H9 (cell line): ENCODE results near the gene SIT1. TPM values are rescaled to one million over a fixed set of nuclear protein-coding genes. Genes with fewer than 3 reads are reported as not detected.

Source experiments
- DNase-seq: peaks from one replicate; pipeline ENCODE4 v3.0.0-alpha.2; 2017
- H2AFZ ChIP-seq: one replicate; pipeline ENCODE4 v1.6.1; 2013; ENCODE audit warnings: mild to moderate bottlenecking, low read length, control low read depth, moderate library complexity
- H2AK5ac ChIP-seq: 2 replicates; pipeline ENCODE4 v1.6.1; 2013; ENCODE audit warnings: low read length, control low read depth, mixed read lengths; ENCODE audit not compliant: insufficient read length
- H2BK120ac ChIP-seq: one replicate; pipeline ENCODE4 v1.6.1; 2013; ENCODE audit warnings: low read depth, mild to moderate bottlenecking, low read length, control low read depth, inconsistent platforms; ENCODE audit not compliant: poor library complexity, severe bottlenecking
- H2BK12ac ChIP-seq: 2 replicates; pipeline ENCODE4 v1.6.1; 2013; ENCODE audit warnings: low read length, control low read depth, mixed read lengths, low read depth; ENCODE audit not compliant: insufficient read length
- H2BK15ac ChIP-seq: 2 replicates; pipeline ENCODE4 v1.6.1; 2013; ENCODE audit warnings: low read depth, low read length, control low read depth
- H2BK20ac ChIP-seq: one replicate; pipeline ENCODE4 v1.6.1; 2013; ENCODE audit warnings: low read depth, mild to moderate bottlenecking, low read length, control low read depth, inconsistent platforms; ENCODE audit not compliant: poor library complexity, severe bottlenecking
- H2BK5ac ChIP-seq: 2 replicates; pipeline ENCODE4 v1.6.1; 2013; ENCODE audit warnings: low read length, control low read depth, mixed read lengths; ENCODE audit not compliant: insufficient read length
- H3K14ac ChIP-seq: 2 replicates; pipeline ENCODE4 v1.6.1; 2013; ENCODE audit warnings: low read length, control low read depth; ENCODE audit not compliant: insufficient read depth
- H3K18ac ChIP-seq: 2 replicates; pipeline ENCODE4 v1.6.1; 2013; ENCODE audit warnings: low read depth, mild to moderate bottlenecking, mixed read lengths, low read length, control low read depth; ENCODE audit not compliant: insufficient read length
- H3K23ac ChIP-seq: 2 replicates; pipeline ENCODE4 v1.6.1; 2013; ENCODE audit warnings: low read length, control low read depth, mixed read lengths, low read depth; ENCODE audit not compliant: insufficient read length
- H3K23me2 ChIP-seq: 2 replicates; pipeline ENCODE4 v1.6.1; 2013; ENCODE audit warnings: low read depth, mild to moderate bottlenecking, mixed read lengths, low read length, control low read depth; ENCODE audit not compliant: insufficient read length, poor library complexity, severe bottlenecking
- H3K27ac ChIP-seq: 2 replicates; pipeline ENCODE4 v1.5.1; 2013; ENCODE audit warnings: low read length, control low read depth, mixed read lengths, low read depth; ENCODE audit not compliant: insufficient read length
- H3K27me3 ChIP-seq: 2 replicates; pipeline ENCODE4 v1.6.1; 2013; ENCODE audit warnings: low read length, control low read depth, inconsistent platforms; ENCODE audit not compliant: insufficient read depth
- H3K4ac ChIP-seq: 2 replicates; pipeline ENCODE4 v1.6.1; 2013; ENCODE audit warnings: low read depth, mild to moderate bottlenecking, control low read depth, inconsistent platforms, low read length, moderate library complexity
- H3K4me1 ChIP-seq: 2 replicates; pipeline ENCODE4 v1.6.1; 2013; ENCODE audit warnings: low read length, control low read depth, inconsistent platforms; ENCODE audit not compliant: insufficient read depth
- H3K4me2 ChIP-seq: 2 replicates; pipeline ENCODE4 v1.6.1; 2013; ENCODE audit warnings: low read length, control low read depth, mixed read lengths; ENCODE audit not compliant: insufficient read length, insufficient read depth
- H3K56ac ChIP-seq: 2 replicates; pipeline ENCODE4 v1.6.1; 2013; ENCODE audit warnings: low read depth, mild to moderate bottlenecking, mixed read lengths, low read length, control low read depth; ENCODE audit not compliant: insufficient read length
- H3K79me1 ChIP-seq: 2 replicates; pipeline ENCODE4 v1.6.1; 2013; ENCODE audit warnings: low read depth, mild to moderate bottlenecking, moderate library complexity, low read length, control low read depth, inconsistent platforms; ENCODE audit not compliant: insufficient read depth, poor library complexity, severe bottlenecking
- H3K79me2 ChIP-seq: 2 replicates; pipeline ENCODE4 v1.6.1; 2013; ENCODE audit warnings: low read length, control low read depth, inconsistent platforms; ENCODE audit not compliant: insufficient read depth
- H3K9ac ChIP-seq: 2 replicates; pipeline ENCODE4 v1.6.1; 2013; ENCODE audit warnings: low read length, control low read depth, mixed read lengths; ENCODE audit not compliant: insufficient read length; ENCODE audit errors: extremely low read depth
- H3K9me3 ChIP-seq: one replicate; pipeline ENCODE4 v1.6.1; 2013; ENCODE audit warnings: low read depth, low read length, inconsistent platforms; ENCODE audit not compliant: control insufficient read depth
- H3T11ph ChIP-seq: one replicate; pipeline ENCODE4 v1.6.1; 2013; ENCODE audit warnings: mild to moderate bottlenecking, low read length, control low read depth, inconsistent platforms
- H4K20me1 ChIP-seq: one replicate; pipeline ENCODE4 v1.6.1; 2013; ENCODE audit not compliant: control insufficient read depth, insufficient read length, insufficient read depth
- H4K5ac ChIP-seq: 2 replicates; pipeline ENCODE4 v1.6.1; 2013; ENCODE audit warnings: low read depth, mild to moderate bottlenecking, mixed read lengths, low read length, control low read depth; ENCODE audit not compliant: insufficient read length
- H4K8ac ChIP-seq: replicated peaks from 2 replicates; pipeline ENCODE4 v1.6.1; 2013; ENCODE audit warnings: low read length, control low read depth, mixed read lengths, low read depth; ENCODE audit not compliant: insufficient read length
- H4K91ac ChIP-seq: 2 replicates; pipeline ENCODE4 v1.6.1; 2013; ENCODE audit warnings: low read depth, mild to moderate bottlenecking, moderate library complexity, mixed read lengths, low read length, control low read depth; ENCODE audit not compliant: insufficient read length
- H3K27ac Mint-ChIP-seq, 3 experiments: 2 replicates in 2 of 3; 3 replicates in 1 of 3; pipeline ENCODE4 v1.8.0; 2020 to 2021; ENCODE audit warnings: mixed read lengths in 3 of 3, mild to moderate bottlenecking in 1 of 3, moderate library complexity in 1 of 3
- H3K27me3 Mint-ChIP-seq: 2 replicates; pipeline ENCODE4 v1.8.0; 2021; ENCODE audit warnings: low read depth, mild to moderate bottlenecking, moderate library complexity, mixed read lengths
- H3K36me3 Mint-ChIP-seq, 3 experiments: 2 replicates in 2 of 3; 3 replicates in 1 of 3; pipeline ENCODE4 v1.8.0; 2020 to 2021; ENCODE audit warnings: low read depth in 3 of 3, mixed read lengths in 3 of 3; ENCODE audit not compliant: insufficient read depth in 1 of 3
- H3K4me1 Mint-ChIP-seq, 2 experiments: 2 replicates each; pipeline ENCODE4 v1.8.0; 2020; ENCODE audit warnings: mixed read lengths in 2 of 2
- H3K4me3 Mint-ChIP-seq, 2 experiments: 2 replicates in 1 of 2; 3 replicates in 1 of 2; pipeline ENCODE4 v1.8.0; 2020 to 2021; ENCODE audit warnings: mild to moderate bottlenecking in 2 of 2, mixed read lengths in 2 of 2, moderate library complexity in 1 of 2
- H3K9me3 Mint-ChIP-seq, 2 experiments: 2 replicates in 1 of 2; 3 replicates in 1 of 2; pipeline ENCODE4 v1.8.0; 2020; ENCODE audit warnings: mild to moderate bottlenecking in 2 of 2, mixed read lengths in 2 of 2, moderate library complexity in 1 of 2
- CTCF ChIP-seq: fragments of 200-600 bp; sonication (generic); conservative IDR thresholded peaks from 3 replicates; pipeline ENCODE4 v1.8.0; 2021; ENCODE audit warnings: antibody characterized with exemption, mild to moderate bottlenecking
- WGBS: extraction: QIAGEN DNeasy Blood & Tissue Kit; methylation state at CpG from one replicate; pipeline ENCODE4 v1.1.7; 2013; ENCODE audit warnings: missing lambda C conversion rate, low lambda C conversion rate, mixed read lengths; ENCODE audit not compliant: insufficient read length; ENCODE audit errors: extremely low coverage; 5-methylcytosine and 5-hydroxymethylcytosine counted together
- total RNA-seq: library from RNA; stranded (reverse); gene quantifications from 2 replicates; pipeline ENCODE4 v1.2.1, GENCODE V29; 2021

Gene SIT1
- total RNA-seq, 1 experiment from 2014 or later: 1.6 TPM

DNA sequence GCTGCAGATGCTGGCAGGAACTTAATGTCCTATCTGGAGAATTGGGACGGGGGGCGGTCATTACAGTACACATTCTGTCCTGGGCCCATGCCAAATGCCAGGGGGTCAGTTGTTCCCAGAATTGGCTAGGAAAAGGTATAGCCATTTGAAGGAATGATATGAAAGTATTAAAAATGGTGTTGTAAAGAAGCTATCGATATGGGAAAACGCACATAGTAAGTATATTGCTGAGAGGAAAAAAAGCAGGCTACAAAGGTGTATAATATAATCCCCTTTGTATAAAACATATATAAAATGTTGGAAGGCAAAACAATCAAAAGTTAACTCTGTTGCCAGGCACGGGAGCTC is 14.7 kb upstream of the SIT1 start:
- Histone ChIP-seq H2BK120ac (no peak overlapping the region), H3K27ac (no peak overlapping the region), H3K4me2 (no peak overlapping the region), H2AK5ac (no peak overlapping the region), H3K9ac (no peak overlapping the region), H3K4ac (no peak overlapping the region), H3K56ac (no peak overlapping the region), H3K18ac (no peak overlapping the region), H3K14ac (no peak overlapping the region), H3K9me3 (no peaks in the 10 kb centered on the region), H3T11ph (no peak overlapping the region), H3K79me1 (no peaks in the 10 kb centered on the region), H3K4me1 (no peaks in the 10 kb centered on the region; the same call in 1 of the 2 replicates), H4K91ac (no peak overlapping the region), H4K5ac (no peak overlapping the region), H2BK20ac (no peak overlapping the region), H2BK15ac (no peak overlapping the region), H3K27me3 (no peaks in the 10 kb centered on the region), H2AFZ (no peak overlapping the region), H2BK5ac (no peak overlapping the region), H4K8ac (no peak overlapping the region), H3K23me2 (peaks cover 8% of the 10 kb centered on the region), H4K20me1 (no peaks in the 10 kb centered on the region), H3K79me2 (no peaks in the 10 kb centered on the region), H3K23ac (no peak overlapping the region), H2BK12ac (no peak overlapping the region)
- peaks cover 20 to 29% (median 24%) of the 10 kb centered on the region in 3 experiments for H3K36me3 Mint-ChIP-seq
- TF ChIP-seq CTCF: 0 out of 3 replicates have a peak, but pooled peaks have one; percentile 8
- H3K4me3 Mint-ChIP-seq: peak overlapping the region; percentile 80 to 83
- H3K27me3 Mint-ChIP-seq: peaks cover 9% of the 10 kb centered on the region
- H3K27ac Mint-ChIP-seq: peak overlapping the region in 1 of 3 experiments; percentile 60; a peak in 1 of 7 replicates
- DNase-seq: no peak
- no peaks in the 10 kb centered on the region for H3K9me3 Mint-ChIP-seq
- no CpG with 5 or more reads among the region's 5 CpGs for WGBS
- peaks cover 21 to 33% of the 10 kb centered on the region in 2 experiments for H3K4me1 Mint-ChIP-seq
